Measurements from ENCODE around the gene EEFSEC.

DNA sequence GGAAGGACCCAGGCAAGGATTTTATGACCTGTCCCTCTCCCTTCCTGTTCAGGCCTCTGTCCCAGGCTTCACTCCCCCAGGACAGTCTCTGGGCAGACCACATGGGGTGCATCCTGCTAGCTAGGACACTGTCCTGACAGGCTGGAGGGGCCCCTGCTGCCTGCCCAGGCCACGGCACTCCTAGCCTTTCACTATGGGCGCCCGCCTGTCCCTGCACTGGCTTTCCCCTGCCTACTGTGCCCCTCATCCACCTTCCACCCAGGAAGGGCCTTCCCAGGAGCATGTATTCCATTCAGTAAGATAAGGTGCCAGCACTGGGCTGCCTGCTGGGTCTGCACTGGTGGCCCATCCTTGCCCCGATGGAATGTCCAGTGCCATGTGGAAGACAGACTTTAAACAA, 168.1 kb downstream of the EEFSEC start:
- no peak for TF ChIP-seq CTCF (IDR thresholded peaks at IDR 0.05)
- TF ChIP-seq POLR2A (IDR thresholded peaks at IDR 0.05) = no peak

Data from adrenal gland (tissue), 5 donors.